ENCODE measurements around the gene RIMBP2.

DNA sequence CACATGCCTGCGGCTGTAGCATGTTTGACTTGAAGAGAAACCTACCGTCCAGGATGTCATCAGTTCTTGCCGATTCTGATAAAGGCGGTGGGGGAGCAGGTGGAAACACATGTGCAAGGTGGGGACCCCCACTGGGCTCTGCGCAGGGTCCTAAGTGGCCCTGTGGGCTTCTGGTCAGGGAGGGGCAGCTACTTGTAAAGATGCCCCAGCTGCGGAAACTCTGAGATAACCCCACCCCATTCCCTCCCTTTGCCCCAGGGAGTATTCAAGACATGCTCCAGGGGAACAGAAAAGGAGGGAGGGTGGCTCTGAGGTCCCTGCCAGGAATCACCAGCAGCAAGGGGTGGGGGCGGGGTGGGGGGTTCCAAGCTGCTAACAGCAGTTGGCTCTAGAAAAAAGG lies 310.8 kb downstream of the RIMBP2 start:
- TF ChIP-seq, protein P1, sequence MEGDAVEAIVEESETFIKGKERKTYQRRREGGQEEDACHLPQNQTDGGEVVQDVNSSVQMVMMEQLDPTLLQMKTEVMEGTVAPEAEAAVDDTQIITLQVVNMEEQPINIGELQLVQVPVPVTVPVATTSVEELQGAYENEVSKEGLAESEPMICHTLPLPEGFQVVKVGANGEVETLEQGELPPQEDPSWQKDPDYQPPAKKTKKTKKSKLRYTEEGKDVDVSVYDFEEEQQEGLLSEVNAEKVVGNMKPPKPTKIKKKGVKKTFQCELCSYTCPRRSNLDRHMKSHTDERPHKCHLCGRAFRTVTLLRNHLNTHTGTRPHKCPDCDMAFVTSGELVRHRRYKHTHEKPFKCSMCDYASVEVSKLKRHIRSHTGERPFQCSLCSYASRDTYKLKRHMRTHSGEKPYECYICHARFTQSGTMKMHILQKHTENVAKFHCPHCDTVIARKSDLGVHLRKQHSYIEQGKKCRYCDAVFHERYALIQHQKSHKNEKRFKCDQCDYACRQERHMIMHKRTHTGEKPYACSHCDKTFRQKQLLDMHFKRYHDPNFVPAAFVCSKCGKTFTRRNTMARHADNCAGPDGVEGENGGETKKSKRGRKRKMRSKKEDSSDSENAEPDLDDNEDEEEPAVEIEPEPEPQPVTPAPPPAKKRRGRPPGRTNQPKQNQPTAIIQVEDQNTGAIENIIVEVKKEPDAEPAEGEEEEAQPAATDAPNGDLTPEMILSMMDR (IDR thresholded peaks at IDR 0.05; ENCODE audit: low read depth, low read length), result no peak
- TF ChIP-seq EZH2phosphoT487 (IDR thresholded peaks at IDR 0.05; ENCODE audit: low read depth), result no peak

Data from OCI-LY3 (cell line).